Ishikawa (cell line): ENCODE results near the gene VRTN.

Experiments used
- CREB1 ChIP-seq: IDR thresholded peaks from 2 replicates; pipeline ENCODE4 v1.6.1; 2012; ENCODE audit warnings: low read depth
- FOXM1 ChIP-seq: IDR thresholded peaks from 2 replicates; pipeline ENCODE4 v1.6.1; 2012; ENCODE audit warnings: low read depth, borderline replicate concordance
- MAX ChIP-seq: IDR thresholded peaks from 2 replicates; pipeline ENCODE4 v1.6.1; 2012
- NFIC ChIP-seq: IDR thresholded peaks from 2 replicates; pipeline ENCODE4 v1.6.1; 2012
- REST ChIP-seq: IDR thresholded peaks from 2 replicates; pipeline ENCODE4 v1.6.1; 2012; ENCODE audit warnings: low read depth, mild to moderate bottlenecking

- TF ChIP-seq MAX (no peak), FOXM1 (no peak), NFIC (no peak), CREB1 (no peak), REST (no peak)
Observed at GRCh38 chr14:74364271-74364880, 16.1 kb downstream of the VRTN start.
